Medulla oblongata (tissue), 1 donor: ENCODE data around the gene PRDM1.

Source experiments
- DNase-seq: peaks from one replicate; pipeline ENCODE4 v3.0.0-alpha.2; 2015; ENCODE audit errors: extremely low spot score

Gene PRDM1

GRCh38 chr6:106085984-106086813 is at the start of gene PRDM1:
Gene PRDM1, plus strand, starts transcription at chr6:106086336. Its CDS starts 218 bp downstream, at chr6:106086554.
- DNase-seq = peak; percentile 75

GRCh38 chr6:106037060-106037459 is 49.1 kb upstream of the PRDM1 start:
- no peak for DNase-seq

GRCh38 chr6:106039897-106040592 is 46.1 kb upstream of the PRDM1 start:
- no peak for DNase-seq

- DNase-seq = no peak
Observed at GRCh38 chr6:106044151-106044550, 42.0 kb upstream of the PRDM1 start.

GRCh38 chr6:106045077-106045476 is 41.1 kb upstream of the PRDM1 start:
- DNase-seq = no peak

- DNase-seq = no peak
Observed at GRCh38 chr6:106046116-106046853, 39.9 kb upstream of the PRDM1 start.

GRCh38 chr6:106046854-106047200 is 39.3 kb upstream of the PRDM1 start:
- DNase-seq = no peak

GRCh38 chr6:106048336-106048735 is 37.8 kb upstream of the PRDM1 start:
- no peak for DNase-seq

GRCh38 chr6:106050538-106050937 is 35.6 kb upstream of the PRDM1 start:
- DNase-seq = no peak

- no peak for DNase-seq
Observed at GRCh38 chr6:106051226-106051625, 34.9 kb upstream of the PRDM1 start.

- DNase-seq = no peak
Observed at GRCh38 chr6:106053484-106054205, 32.5 kb upstream of the PRDM1 start.

GRCh38 chr6:106055489-106055888 is 30.6 kb upstream of the PRDM1 start:
- DNase-seq = no peak

GRCh38 chr6:106056060-106056745 is 29.9 kb upstream of the PRDM1 start:
- no peak for DNase-seq

- no peak for DNase-seq
Observed at GRCh38 chr6:106056746-106057390, 29.3 kb upstream of the PRDM1 start.

- DNase-seq = no peak
Observed at GRCh38 chr6:106059331-106059730, 26.8 kb upstream of the PRDM1 start.

GRCh38 chr6:106060167-106060566 is 26.0 kb upstream of the PRDM1 start:
- DNase-seq = no peak

GRCh38 chr6:106063448-106063850 is 22.7 kb upstream of the PRDM1 start:
- DNase-seq = no peak

- DNase-seq = no peak
Observed at GRCh38 chr6:106064142-106064541, 22.0 kb upstream of the PRDM1 start.

- DNase-seq = no peak
Observed at GRCh38 chr6:106064756-106065155, 21.4 kb upstream of the PRDM1 start.

- DNase-seq = no peak
Observed at GRCh38 chr6:106066989-106067388, 19.1 kb upstream of the PRDM1 start.

GRCh38 chr6:106069478-106069877 is 16.7 kb upstream of the PRDM1 start:
- peak; percentile 14 for DNase-seq
